NCI-H1436 treated with DMSO at 0.1 percent for 48 hours (cell line): ENCODE data around the gene CEP128.

Source experiments
- DNase-seq: peaks from one replicate; lab custom pipeline; 2025; lab: John Stamatoyannopoulos, UW

The CEP128 gene

DNA sequence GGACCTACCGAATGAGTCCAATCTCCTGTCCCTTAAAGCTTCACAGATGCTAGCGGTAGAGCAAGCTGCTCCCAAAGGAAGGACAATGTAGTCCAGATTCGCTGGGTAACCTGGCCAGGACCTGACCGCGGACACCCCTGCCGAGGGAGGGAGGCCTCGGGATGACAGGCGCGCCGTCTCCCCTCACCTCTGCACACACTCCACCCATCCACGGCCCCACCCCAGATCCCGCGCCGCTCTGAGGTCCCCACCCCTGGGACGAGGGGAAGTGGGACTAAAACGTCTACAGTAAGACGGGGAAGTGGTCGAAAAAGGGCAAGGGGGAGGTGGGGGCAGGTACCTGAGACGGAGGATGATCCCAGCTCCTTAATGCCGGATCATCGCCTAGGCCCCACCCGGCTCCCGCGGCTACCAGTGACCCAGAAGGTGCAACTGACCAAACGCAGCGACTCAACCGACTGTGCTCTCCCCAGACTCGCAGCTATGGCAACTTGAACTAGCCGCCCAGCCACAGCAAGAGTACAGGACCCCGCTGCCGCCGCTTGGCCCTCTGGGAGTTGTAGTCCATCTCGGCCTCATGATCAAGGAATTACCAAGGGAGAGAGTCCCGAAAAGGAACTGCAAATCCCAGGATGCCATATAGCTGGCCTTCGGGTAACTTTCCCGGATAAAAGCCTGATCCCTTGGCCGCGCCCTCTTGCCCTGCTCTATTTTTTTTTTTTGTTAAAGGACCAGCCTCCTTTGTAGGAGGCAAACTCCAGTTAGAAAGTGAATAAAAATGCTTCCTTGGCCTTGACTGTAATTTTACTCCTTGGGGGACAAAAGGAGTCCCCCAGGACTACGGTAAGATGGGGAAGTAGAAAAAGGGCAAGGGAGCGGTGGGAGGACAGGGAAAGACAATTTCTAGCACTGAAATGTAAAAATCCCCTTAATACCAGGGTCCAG, at the start of gene CEP128:
Gene CEP128 (minus strand): TSS at position 498 of the 945 bp plus-strand sequence.
- peak; percentile 92 for DNase-seq

DNA sequence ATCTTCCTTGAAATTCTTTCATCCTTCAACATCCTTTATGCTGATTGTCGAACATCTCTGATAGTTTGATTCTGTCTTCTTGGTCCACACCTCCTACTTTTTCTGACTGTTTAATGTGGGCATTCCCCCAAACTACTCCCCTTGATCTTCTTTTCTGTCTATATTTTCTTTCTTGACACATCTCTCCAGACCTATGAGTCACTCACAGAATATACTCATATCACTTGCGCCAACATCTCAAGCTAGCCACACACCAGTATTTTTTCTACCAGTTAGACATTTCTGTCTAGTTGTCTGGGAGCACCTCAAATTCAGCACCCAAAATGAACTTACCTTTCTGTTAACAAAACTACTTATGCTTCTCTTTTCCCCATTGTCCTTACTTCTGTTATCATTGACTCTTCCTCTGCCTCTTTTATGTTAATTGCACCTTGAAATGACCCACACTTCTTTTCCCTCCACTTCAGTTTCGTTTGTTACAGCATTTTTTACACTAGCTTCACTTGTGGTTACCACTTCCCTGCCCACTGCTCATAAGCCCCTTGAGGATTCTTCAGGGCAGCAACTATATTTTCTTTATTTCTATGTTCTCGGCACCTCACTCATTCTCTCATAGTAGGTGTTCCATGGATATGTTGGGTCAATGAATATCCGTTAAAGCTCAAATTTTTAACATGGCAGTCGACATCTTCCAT, 47.3 kb upstream of the CEP128 start:
- DNase-seq, result no peak

DNA sequence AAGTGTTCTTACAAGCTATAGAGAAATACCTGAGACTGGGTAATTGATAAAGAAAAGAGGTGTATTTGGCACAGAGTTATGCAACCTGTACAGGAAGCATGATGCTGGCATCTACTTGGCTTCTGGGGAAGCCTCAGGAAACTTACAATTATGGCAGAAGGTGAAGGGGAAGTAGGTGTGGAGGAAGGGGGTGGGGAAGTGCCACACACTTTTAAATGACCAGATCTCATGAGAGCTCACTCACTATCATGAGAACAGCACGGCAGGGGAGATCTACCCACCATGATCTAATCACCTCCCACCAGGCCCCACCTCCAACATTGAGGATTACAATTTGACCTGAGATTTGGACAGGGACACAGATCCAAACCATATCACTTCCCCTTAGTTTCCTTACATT, 46.7 kb upstream of the CEP128 start:
- DNase-seq, result no peak

DNA sequence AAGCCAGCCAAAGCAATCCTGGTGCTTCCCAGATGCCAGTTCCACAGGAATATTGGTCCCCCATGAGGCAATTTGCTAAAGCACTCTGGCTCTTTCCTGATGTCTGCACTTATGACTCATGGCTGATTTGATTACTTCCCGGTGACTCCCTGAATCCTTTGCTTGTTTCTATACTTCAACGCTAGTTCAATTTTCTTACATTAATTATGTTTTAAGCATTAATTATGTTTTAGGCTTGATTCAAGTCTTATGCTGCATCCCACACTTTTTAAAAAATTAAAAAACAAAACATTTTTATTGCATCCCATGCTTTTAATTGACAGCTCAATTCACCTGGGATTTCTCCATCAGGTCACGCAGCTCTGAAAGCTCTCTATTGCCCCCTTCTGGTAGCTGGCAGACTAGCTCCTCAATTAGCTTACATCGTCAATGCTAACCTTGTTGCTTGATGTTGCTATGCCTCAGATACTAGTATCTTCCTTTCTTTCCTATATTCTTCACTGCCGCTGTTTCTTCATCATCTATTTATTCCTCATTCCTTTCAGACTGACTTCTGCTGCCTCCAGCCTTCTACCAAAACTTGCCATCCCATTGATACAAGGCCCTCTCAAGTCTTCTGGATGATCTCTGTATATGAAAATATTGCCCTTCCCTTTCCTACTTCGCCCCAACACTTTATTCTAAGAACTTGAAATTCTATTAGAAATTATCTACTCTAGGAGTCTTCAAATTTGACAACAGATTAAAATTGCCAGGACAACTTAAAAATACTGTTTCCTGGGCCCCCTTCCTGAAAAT, 45.9 kb upstream of the CEP128 start:
- peak; percentile 60 for DNase-seq

DNA sequence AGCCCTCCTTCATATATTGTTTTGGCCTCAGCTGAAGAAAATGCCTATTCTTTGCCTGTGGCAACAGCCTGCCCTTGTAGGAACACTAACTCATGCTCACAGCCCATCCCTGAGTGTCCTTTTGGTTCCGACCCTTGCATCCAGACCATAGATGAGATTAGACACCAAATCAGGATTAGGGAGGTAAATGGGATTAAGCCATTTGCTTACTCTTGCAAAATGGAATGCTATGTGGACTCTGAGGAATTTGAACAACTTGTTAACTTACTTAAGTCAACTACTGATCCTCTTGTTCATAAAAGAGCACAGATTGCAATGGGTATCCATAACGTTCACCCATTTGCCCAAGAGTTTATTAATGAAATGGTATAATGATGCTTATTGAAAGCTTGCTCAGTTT, 41.2 kb upstream of the CEP128 start:
- no peak for DNase-seq

- DNase-seq, result no peak
Observed at GRCh38 chr14:80981673-80982072, 40.1 kb upstream of the CEP128 start.

- no peak for DNase-seq
Observed at GRCh38 chr14:80981156-80981555, 39.6 kb upstream of the CEP128 start.

GRCh38 chr14:80979951-80980350, 38.4 kb upstream of the CEP128 start:
- DNase-seq, result no peak

DNA sequence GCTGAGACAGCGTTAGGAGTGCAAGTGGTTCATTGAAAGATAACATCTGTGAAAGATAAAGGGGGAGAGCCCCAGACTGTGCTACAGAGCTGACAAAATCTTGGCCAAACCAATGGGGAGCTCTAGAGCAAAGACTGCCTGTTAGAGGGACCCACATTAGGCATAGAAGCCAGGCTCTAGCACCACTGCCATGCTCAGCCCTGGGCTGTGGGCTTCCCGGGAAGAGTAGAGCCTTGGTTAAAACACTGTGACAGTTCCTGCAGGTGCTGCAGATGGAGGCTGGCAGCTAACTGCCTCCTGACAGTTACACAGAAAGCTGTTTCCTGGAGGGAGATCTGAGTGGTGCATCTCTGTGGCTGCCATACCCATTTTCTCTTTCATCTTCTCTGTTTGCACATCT, 36.9 kb upstream of the CEP128 start:
- no peak for DNase-seq

- DNase-seq, result no peak
Observed at GRCh38 chr14:80977221-80977620, 35.7 kb upstream of the CEP128 start.

GRCh38 chr14:80974679-80975078, 33.1 kb upstream of the CEP128 start:
- DNase-seq, result no peak

GRCh38 chr14:80973931-80974641, 32.5 kb upstream of the CEP128 start:
- DNase-seq, result no peak

GRCh38 chr14:80965037-80965436, 23.5 kb upstream of the CEP128 start:
- no peak for DNase-seq

DNA sequence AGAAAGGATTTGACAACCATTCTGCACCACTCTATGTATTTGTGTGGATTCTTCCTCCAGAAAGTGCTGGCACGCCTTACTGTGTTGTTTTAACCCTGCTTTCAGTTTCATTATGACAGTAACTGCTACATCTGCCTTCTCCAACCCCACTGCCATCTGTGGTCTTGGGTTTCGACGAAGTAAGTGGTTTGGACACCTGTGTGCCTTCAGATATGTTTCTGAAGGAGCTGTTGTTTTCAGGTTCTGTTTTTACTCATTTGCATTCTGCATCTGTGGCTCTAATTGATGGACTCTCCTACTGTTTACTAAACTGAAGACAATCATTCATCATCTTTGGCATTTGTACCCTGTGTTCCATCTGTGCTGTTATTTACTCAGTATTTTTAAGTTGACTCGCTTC, 18.0 kb upstream of the CEP128 start:
- DNase-seq, result no peak

DNA sequence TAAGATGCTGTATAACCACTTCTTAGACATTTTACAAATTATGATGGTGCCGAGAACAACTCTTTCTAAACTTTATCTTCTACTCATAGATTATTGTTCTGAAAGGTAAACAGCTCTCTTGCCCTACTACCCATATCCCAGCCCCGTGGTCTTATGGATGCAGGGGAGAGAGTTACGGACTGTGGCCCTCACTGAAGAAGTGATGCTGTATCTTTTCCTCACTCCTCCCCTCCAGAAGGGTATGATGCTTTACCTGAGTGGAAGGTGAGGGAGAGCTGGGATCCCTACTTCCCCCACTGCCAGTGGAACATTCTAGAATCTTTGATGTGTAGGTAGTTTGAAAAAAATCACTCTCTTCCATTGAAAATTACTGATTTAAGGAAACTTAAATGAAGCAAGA, 17.4 kb upstream of the CEP128 start:
- no peak for DNase-seq

DNA sequence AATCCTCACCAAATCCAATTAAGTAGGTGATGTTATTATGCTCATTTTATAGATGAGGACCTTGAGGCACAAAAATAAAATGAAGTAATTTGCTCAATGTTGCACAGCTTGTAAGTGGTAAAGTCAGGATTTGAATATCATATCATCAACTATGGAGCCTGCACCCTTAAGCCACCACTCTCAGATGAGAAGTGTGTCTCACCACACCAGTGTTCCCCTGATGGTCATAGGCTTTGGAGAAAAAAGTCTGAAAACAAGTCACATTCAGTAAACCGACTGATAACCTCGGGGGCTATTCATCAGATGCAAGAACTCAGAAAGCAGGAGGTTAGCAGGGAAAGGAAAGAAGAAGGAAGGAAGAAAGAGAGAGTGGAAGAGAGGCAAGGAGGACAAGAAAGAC, 16.7 kb upstream of the CEP128 start:
- no peak for DNase-seq

DNA sequence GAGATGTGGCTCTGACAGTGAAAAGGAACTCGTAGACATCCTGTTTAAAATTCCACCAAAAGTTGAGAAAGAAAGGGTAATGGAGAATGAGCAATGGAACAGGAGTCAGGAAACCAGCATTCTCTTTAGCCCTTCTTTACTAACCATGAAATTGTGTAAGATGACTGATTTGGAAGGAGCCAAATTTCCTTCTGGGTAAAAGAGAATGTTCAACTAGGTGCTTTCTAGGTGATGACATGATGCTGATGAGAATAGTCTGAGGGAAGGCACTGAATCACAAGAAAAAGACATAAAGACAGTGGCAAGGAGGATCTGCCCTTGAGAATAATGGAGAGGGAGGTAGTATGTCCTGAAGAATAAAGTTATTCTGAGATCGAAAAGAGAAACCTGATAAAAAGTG, 16.1 kb upstream of the CEP128 start:
- no peak for DNase-seq

GRCh38 chr14:80956922-80957321, 15.4 kb upstream of the CEP128 start:
- no peak for DNase-seq

DNA sequence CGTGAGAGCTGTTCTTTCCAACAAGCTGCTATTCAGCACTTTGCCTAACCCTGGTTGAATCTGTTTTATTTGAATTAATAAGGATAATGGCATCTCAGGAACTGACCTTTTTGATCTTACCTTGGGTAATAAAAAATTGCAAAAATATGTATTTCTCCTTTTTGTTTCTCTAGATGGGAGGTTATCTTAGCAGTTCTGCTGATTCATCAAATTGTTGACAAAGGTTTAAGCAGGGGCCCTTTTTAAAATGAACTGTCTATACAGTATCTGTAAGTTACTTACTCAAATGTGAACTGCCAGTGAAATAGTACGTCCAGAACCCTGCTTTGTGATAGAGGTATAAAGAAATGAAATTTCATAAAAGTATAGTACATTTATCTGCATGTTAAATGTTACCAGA, 14.6 kb upstream of the CEP128 start:
- DNase-seq, result no peak

GRCh38 chr14:80955416-80955941, 13.9 kb upstream of the CEP128 start, which contains the start of gene TSHR:
Gene TSHR, plus strand, starts transcription at chr14:80955621. Its CDS starts 60 bp downstream, at chr14:80955681.
- no peak for DNase-seq

DNA sequence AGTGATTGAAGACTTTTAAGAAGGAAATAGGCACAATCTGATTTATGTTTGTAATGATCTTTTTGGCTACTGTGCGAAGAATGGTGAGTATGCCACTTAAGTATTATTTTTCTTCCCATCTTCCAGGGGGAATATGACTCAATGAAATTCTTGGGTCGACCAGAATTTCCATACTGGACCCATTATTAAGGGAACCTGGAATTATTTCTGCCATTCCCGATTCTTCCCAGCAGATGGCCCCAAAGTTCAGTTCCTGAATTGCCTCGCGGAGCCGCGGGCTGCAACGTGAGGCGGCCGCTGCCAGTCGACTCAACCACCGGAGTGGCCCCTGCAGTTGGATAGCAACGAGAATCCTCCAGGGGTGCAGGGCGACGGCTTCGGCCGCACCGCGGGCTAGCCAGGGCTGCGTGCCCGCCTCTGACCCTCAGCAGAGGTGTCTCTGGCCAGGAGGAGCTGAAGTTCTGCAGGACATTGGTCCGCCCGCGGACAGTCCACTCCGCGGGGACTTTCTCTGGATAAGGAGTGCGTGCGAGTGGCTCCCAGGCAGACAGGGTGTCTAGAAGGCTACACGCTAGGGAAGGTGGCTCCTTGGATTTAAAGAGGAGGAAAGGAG, 13.3 kb upstream of the CEP128 start:
- DNase-seq, result no peak
